HG02970 (cell line): ENCODE results near the gene VEPH1.

ENCODE experiments used
- ATAC-seq: cut with Tn5 transposase; IDR thresholded peaks from one replicate; pipeline ENCODE4 v1.9.1; 2021; ENCODE audit warnings: mild to moderate bottlenecking, moderate library complexity, moderate number of reproducible peaks; ENCODE audit not compliant: unreplicated experiment, low FRiP score

Gene VEPH1

GRCh38 chr3:157233923-157234322 is 269.3 kb downstream of the VEPH1 start:
- no peak for ATAC-seq

DNA sequence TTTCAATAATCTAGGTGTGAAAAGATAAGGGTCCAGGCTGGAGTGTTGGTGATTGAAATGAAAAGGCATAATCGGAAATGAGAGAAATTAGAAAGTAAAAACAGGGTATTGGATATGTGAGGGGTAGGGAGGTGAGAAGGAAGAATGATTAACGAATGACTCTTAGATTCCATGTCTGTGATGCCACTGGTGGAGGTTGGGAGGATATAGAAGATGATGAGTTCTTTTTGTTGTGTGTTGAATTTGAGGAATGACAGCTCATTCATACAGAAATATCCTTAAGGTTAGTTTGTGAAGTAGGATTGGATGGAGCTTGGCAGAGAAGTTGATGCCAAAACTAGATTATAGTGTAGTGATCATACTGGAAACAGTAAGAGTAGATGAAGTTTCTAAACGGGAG is 271.1 kb downstream of the VEPH1 start:
- ATAC-seq = no peak

- ATAC-seq = no peak
Measured at GRCh38 chr3:157231071-157231470, 272.1 kb downstream of the VEPH1 start.

- ATAC-seq = no peak
Measured at GRCh38 chr3:157226173-157226847, 276.9 kb downstream of the VEPH1 start.

GRCh38 chr3:157225001-157225400 is 278.2 kb downstream of the VEPH1 start:
- no peak for ATAC-seq

DNA sequence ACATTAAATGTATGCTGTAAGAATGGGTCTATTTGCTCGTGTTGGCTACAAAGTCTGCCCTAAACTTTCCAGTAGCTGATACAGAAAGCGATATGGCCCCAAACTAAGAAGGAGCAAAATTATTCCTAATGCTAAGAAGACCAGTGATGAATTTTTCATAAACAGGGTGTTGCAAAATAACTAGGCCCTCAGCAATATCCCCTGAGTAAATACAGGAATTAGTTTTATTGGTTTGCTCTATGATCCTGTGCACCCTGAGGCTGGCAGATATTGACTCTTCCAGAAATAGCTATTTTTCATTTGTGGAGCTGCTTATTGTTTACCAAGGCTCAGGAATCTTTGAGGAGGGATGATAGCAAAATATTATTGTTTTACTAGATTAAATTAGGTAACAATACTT is 282.3 kb downstream of the VEPH1 start:
- no peak for ATAC-seq

DNA sequence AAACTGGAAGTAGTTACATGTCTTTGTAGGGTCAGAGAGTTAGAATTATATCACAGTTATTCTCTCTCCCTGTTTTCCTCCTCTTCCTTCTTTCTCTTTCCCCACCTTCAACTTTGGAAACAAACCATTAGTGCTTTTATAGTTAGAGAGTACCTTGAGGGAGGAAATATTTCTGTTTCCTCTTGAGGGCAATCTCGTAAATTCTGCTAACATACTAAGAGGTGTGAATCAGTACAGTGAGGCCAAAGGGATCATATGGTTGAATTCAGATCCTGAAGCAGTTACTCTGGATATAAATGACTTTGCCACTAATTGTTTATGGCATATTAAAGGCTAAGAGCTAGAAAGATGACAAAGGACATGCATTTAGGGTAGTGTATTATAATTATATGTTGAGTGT is 283.0 kb downstream of the VEPH1 start:
- no peak for ATAC-seq

GRCh38 chr3:157219215-157219614 is 284.0 kb downstream of the VEPH1 start:
- ATAC-seq = no peak
